ENCODE measurements around the gene NHSL1. TPM values are rescaled to one million over a fixed set of nuclear protein-coding genes. Genes with fewer than 3 reads are reported as not detected.

NHSL1 gene
- total and polyA plus RNA-seq, 2 donors (not counting 3 experiments of a cell fraction or from before 2014, with no cell fraction given): 24.8 to 55.0 TPM

- Histone ChIP-seq H3K27me3 (ENCODE audit: control insufficient read depth in 2 of 2, insufficient read depth in 2 of 2, low read length in 2 of 2) (no peaks in the 10 kb centered on the region), H3K36me3 (ENCODE audit: control insufficient read depth in 2 of 2, extremely low read depth in 1 of 2, insufficient read depth in 2 of 2, low read length in 2 of 2) (no peaks in the 10 kb centered on the region), H4K20me1 (replicated peaks; ENCODE audit: control insufficient read depth, extremely low read depth, insufficient read depth, low read length) (no peaks in the 10 kb centered on the region), H3K27ac (ENCODE audit: insufficient read depth, low read depth, low read length) (no peak overlapping the region), H3K4me3 (replicated peaks in 1 of 3; ENCODE audit: insufficient read depth in 1 of 3, low read depth in 1 of 3, low read length in 3 of 3) (no peak overlapping the region), H3K9me3 (replicated peaks; ENCODE audit: control insufficient read depth, insufficient read depth, low read length) (no peaks in the 10 kb centered on the region), H3K4me2 (ENCODE audit: insufficient read depth, low read length) (no peak overlapping the region), H2AFZ (ENCODE audit: low read depth, low read length) (no peak overlapping the region), H3K9me1 (replicated peaks; ENCODE audit: control insufficient read depth, extremely low read depth, insufficient read depth, low read length) (no peaks in the 10 kb centered on the region), H3K79me2 (ENCODE audit: control insufficient read depth, insufficient read depth, low read length) (no peaks in the 10 kb centered on the region), H3K9ac (replicated peaks; ENCODE audit: extremely low read depth, insufficient read depth, low read length) (no peak overlapping the region), H3K4me1 (ENCODE audit: control insufficient read depth, extremely low read depth, insufficient read depth, low read length) (no peaks in the 10 kb centered on the region)
- FAIRE-seq (no peak), DNase-seq (ENCODE audit: low read depth, low spot score) (no peak)
- ChIA-PET CTCF (no interaction called here), POLR2A (no interaction called here)
- no peak for TF ChIP-seq POLR2AphosphoS5 (IDR thresholded peaks at IDR 0.05; ENCODE audit: insufficient read depth, low read depth, low read length)
- no peak for TF ChIP-seq POLR2A (IDR thresholded peaks at IDR 0.05; ENCODE audit: low read depth, low read length)
- no peak for TF ChIP-seq JUN (IDR thresholded peaks at IDR 0.05; ENCODE audit: borderline replicate concordance, insufficient read depth, insufficient read length, low read depth)
- no peak for TF ChIP-seq GATA2 (IDR thresholded peaks at IDR 0.05; ENCODE audit: insufficient read depth, insufficient read length, low read depth, low read length)
- dilution Hi-C loops (cut with MboI; ENCODE audit: extremely low pct_ligation_motif_present, low sequenced_read_pairs): no loop called here
- no TSS peak for BruUV-seq (replicated peaks)
- intact Hi-C loops (cut with micrococcal nuclease): no loop called here
These were observed 105.2 kb downstream of the NHSL1 start for GRCh38 chr6:138393871-138394783.

- Histone ChIP-seq H3K4me3 (replicated peaks in 1 of 3; ENCODE audit: insufficient read depth in 1 of 3, low read depth in 1 of 3, low read length in 3 of 3) (no peak overlapping the region), H3K27ac (ENCODE audit: insufficient read depth, low read depth, low read length) (no peak overlapping the region), H3K9me3 (replicated peaks; ENCODE audit: control insufficient read depth, insufficient read depth, low read length) (no peaks in the 10 kb centered on the region), H3K4me2 (ENCODE audit: insufficient read depth, low read length) (no peak overlapping the region), H3K27me3 (ENCODE audit: control insufficient read depth in 2 of 2, insufficient read depth in 2 of 2, low read length in 2 of 2) (no peaks in the 10 kb centered on the region), H3K36me3 (ENCODE audit: control insufficient read depth in 2 of 2, extremely low read depth in 1 of 2, insufficient read depth in 2 of 2, low read length in 2 of 2) (no peaks in the 10 kb centered on the region), H3K9me1 (replicated peaks; ENCODE audit: control insufficient read depth, extremely low read depth, insufficient read depth, low read length) (no peaks in the 10 kb centered on the region), H3K79me2 (ENCODE audit: control insufficient read depth, insufficient read depth, low read length) (no peaks in the 10 kb centered on the region), H2AFZ (ENCODE audit: low read depth, low read length) (no peak overlapping the region), H3K4me1 (ENCODE audit: control insufficient read depth, extremely low read depth, insufficient read depth, low read length) (no peaks in the 10 kb centered on the region), H3K9ac (replicated peaks; ENCODE audit: extremely low read depth, insufficient read depth, low read length) (no peak overlapping the region), H4K20me1 (replicated peaks; ENCODE audit: control insufficient read depth, extremely low read depth, insufficient read depth, low read length) (no peaks in the 10 kb centered on the region)
- FAIRE-seq (no peak), DNase-seq (ENCODE audit: low read depth, low spot score) (no peak)
- no TSS peak for BruUV-seq (replicated peaks)
- dilution Hi-C loops (cut with MboI; ENCODE audit: extremely low pct_ligation_motif_present, low sequenced_read_pairs): no loop called here
- intact Hi-C loops (cut with micrococcal nuclease): no loop called here
- POLR2A ChIA-PET: no interaction called here
- CTCF ChIA-PET: interaction anchor here (1.1 kb wide), 1 partner anchor 273 kb away, joined by 4 read pairs; no protein-coding TSS in a partner anchor
- TF ChIP-seq, protein P1, sequence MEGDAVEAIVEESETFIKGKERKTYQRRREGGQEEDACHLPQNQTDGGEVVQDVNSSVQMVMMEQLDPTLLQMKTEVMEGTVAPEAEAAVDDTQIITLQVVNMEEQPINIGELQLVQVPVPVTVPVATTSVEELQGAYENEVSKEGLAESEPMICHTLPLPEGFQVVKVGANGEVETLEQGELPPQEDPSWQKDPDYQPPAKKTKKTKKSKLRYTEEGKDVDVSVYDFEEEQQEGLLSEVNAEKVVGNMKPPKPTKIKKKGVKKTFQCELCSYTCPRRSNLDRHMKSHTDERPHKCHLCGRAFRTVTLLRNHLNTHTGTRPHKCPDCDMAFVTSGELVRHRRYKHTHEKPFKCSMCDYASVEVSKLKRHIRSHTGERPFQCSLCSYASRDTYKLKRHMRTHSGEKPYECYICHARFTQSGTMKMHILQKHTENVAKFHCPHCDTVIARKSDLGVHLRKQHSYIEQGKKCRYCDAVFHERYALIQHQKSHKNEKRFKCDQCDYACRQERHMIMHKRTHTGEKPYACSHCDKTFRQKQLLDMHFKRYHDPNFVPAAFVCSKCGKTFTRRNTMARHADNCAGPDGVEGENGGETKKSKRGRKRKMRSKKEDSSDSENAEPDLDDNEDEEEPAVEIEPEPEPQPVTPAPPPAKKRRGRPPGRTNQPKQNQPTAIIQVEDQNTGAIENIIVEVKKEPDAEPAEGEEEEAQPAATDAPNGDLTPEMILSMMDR (IDR thresholded peaks at IDR 0.05; ENCODE audit: extremely low read depth in 1 of 2, insufficient read depth in 1 of 2, low read depth in 1 of 2, low read length in 2 of 2): no peak
These were observed 109.7 kb downstream of the NHSL1 start for GRCh38 chr6:138389551-138389950.

Measured in endothelial cell of umbilical vein (primary cell).